DMS53 (cell line): ENCODE measurements around the gene RHEB.
A peak's percentile ranks its signal among the peaks of the same experiment; 100 is the strongest.

Experiments used
- DNase-seq: peaks from one replicate; lab custom pipeline; 2025; lab: John Stamatoyannopoulos, UW

Gene RHEB

DNA sequence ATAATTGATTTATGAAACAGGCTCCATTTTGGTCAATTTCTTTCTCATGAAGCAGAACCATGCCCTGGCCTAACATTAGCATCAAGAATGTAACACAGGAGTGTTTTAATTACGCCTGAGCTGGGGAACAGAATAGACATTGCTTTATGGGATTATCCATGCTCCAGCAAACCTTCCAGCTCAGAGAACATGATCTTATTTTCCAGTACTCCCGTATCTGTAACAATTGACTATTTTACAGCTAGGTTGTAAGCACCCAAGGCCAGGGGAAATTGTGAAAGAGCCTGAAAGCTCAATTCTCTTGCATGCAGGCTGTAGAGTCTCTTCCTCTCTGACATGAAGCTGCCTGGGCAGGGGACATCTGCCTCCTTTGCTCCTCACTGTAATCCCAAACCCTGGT lies 49.0 kb downstream of the RHEB start:
- DNase-seq: no peak

DNA sequence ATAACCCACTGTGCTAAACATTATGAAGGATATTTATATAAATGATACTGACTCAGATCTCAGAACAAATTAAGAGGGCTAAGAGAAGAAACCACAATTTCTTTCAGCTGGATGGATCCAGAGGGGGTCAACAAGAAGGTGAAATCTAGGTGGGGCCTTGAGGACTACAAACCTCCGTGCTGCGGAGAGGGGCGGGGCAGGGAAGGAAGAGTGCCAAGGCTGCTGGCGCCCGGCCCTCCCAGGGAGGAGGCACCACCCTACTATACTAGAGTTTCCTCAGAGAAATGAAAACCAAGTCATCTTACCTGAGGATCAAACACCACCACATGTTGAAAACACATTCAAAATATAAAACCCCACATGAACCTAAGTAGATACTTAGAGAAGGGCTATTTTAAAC lies 50.4 kb downstream of the RHEB start:
- DNase-seq: no peak

DNA sequence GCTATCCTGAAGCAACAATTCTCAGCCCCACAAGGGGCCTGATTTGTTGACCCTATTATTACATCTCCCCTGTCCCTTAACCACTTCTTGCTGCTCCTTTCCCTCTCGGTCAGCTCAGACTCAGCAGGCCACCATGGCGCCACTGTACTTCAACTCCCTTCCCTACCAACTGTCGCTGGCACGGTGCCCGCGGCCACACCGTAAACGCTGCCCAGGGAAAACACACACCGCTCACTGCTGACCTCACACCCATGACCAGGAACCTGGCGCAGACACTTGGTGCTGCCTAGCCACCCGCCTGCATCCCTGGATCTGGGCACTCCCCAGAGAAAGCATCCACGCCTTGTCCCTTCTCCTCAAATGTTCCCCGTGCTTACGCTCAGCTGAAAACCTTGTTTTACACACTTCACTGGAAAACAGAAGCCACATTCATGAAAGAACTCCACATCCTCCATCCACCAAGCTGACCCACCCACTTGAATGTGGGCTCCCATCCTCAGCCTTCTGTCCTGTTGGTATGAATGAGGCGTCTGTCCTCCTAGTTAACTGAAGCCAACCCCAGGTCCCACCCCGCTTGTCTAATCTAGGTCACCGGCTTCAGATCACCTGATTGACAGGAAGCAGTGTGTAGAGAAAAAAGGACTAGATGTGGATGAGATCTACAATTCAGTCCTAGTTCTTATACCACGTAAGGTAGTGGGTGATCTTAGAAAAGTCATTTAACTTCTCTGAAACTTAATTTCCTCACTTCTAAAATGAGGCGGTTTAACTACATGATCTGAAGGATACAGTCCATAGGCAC lies 51.3 kb downstream of the RHEB start:
- no peak for DNase-seq

DNA sequence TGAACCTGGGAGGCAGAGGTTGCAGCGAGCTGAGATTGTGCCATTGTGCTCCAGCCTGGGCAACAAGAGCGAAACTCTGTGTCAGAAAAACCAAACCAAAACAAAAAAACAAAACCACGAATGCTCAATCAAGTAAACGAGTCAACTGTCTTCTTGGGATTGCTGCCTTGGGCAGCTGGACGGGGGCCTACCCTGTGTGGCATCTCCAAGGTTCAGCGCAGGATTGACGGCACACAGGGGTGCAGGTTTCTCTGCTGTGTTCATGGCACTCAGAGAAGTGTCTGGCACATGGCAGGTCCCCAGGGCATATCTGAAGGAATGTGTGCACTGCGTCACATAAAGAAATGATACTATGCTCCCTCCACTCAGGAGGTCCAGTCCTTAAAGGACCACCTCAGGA lies 54.5 kb downstream of the RHEB start:
- DNase-seq: no peak

- peak; percentile 49 for DNase-seq
Observed at GRCh38 chr7:151462306-151462779, 57.4 kb downstream of the RHEB start.

DNA sequence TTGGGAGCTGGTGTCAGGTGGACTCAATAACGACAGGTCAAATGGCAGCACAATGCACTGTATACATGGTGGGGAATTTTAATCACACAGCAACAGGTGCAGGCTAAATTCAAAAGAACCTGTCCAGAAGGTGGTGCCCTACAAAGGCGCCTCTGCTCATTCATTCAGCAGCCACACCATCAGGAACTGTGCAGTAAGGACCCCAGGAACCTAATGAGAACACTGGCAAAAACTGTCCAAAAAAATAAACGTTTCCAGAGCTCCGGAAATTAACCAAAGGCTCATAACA lies 57.8 kb downstream of the RHEB start:
- DNase-seq: peak; percentile 59

GRCh38 chr7:151461096-151461941 lies 58.4 kb downstream of the RHEB start:
- DNase-seq: no peak

- DNase-seq: peak; percentile 60
Observed at GRCh38 chr7:151460474-151460855, 59.2 kb downstream of the RHEB start.

DNA sequence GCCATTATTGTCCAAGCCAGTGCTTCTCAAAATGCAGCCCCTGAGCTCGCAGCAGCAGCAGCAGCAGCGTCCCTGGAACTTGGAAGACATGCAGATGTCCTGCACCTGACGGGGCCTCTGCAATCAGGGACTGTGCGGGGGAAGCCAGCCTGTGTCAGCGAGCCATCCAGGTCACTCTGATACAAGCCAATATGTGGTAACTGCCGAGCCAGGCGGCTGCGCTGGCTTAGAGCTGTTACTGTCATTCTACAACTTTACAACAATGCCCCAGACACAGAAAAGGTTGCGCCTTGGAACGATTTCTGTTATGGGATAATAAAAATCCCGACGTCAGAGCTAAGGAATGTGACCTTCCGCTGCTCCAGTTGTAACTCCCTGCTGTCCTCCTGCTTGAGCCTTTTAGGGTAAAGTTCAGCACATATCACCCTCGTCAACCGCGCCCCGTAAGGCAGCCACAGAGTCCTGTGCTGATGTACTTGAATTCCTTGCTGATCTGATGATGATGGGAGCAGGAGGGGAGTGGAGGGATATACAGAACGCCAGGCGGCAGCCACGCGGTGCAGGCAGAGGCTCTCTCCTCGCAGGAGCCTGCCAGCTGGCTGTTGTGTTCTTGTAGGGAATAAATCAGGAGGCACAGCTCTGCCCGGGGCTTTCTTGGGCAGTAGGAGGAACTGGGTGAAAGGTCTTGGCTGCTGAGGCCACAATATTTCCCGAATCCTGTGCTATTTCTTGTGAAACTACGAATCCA lies 59.8 kb downstream of the RHEB start:
- DNase-seq: peak; percentile 76

DNA sequence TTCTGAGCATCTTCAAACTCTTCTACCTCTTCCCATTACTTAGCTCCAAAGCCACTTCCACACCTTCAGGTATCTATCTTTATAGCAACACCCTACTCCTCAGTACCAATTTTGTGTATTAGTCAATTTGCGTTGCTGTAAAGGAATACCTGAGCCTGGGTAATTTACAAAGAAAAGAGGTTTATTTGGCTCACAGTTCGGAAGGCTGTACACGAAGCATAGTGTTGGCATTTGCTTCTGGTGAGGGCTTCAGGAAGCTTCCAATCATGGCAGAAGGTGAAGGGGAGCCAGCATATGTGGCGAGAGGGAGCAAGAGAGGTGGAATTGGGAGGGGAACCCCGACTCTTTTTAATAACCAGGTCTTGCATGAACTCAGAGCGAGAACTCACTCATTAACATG lies 62.2 kb downstream of the RHEB start:
- DNase-seq: no peak

DNA sequence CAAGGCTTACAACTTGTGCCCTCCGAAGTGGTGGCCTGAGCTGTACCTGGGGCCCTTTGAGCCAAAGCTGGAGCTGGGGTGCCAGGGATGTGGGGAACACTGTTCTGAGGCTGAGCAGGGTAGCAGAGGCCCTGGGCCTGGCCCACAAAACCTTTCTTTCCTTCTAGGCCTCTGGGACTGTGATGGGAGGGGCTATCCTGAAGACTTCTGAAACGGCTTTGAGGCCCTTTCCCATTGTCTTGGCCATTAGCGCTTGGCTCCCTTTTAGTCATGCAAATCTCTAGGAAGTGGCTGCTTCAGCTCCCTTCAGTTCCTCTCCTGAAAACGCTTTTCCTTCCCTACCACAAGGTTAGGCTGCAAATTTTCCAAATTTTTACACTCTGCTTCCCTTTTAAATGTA lies 62.9 kb downstream of the RHEB start:
- DNase-seq: no peak

DNA sequence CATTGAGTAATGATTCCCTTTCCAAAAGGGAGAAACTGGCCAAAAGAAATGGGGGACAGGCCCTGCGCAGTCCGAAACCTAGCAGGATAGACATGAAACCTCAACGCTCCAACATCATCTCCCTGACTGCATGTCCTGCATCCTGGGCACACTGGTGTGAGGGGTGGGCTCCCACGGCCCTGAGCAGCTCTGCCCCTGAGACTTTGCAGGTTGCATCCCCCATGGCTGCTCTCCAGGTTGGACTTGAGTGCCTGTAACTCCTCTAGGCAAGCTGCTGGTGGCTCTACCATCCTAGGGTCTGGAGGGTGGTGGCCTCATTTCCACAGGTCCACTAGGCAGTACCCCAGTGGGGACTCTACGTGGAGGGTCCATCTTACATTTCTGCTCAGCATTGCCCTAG lies 63.4 kb downstream of the RHEB start:
- DNase-seq: no peak

- DNase-seq: no peak
Observed at GRCh38 chr7:151455690-151456089, 64.0 kb downstream of the RHEB start.

- DNase-seq: no peak
Observed at GRCh38 chr7:151454932-151455530, 64.7 kb downstream of the RHEB start.

DNA sequence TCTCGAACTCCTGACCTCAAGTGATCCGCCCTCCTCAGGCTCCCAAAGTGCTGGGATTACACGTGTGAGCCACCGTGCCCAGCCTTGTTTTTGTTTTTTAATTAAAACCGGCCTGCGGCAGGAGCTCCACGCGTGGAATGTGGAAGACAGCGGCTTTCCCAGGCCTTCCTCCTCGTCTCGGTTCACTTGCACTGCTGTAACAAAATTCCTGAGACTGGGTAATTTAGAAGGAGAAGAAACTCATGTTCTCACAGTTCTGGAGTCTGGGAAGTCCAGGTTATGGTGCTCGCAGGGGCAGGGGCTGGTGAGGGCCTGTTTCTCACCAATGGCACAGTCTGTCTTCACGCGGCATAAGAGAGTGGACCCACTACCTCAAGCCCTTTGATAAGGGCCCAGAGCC lies 65.4 kb downstream of the RHEB start:
- no peak for DNase-seq

GRCh38 chr7:151453326-151453791 lies 66.3 kb downstream of the RHEB start:
- no peak for DNase-seq

DNA sequence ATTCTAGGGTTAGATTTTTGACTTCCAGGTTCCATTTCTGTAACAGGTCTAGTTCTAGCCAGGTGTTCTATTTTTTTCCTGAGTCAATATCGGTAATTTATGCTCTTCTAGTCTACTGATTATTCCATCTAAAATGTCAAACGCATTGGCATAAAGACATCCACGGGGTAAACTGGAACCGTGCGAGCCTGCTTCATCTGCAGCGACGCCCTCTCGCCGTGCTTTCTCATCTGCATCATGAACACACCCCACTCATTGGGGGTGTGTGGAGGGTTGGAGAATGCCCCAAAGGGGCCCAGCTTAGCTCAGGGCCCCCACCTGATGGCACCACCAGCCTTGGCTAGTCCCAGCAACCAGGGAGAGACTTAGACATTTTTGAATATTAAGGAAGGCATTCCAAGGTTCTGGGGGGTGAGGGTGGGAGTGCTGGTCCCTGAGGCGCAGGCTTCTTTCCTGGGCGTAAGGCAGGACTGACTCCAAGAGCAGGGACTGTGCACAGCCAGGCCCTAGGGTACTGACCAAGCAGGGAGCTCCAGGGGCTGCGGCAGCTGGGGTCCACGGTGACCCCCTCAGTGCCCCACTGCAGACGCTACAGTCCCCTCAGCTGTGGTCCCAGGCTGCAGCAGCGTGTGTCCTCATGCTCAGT lies 66.9 kb downstream of the RHEB start:
- no peak for DNase-seq

GRCh38 chr7:151451626-151452571 lies 67.8 kb downstream of the RHEB start:
- DNase-seq: peak; percentile 21

DNA sequence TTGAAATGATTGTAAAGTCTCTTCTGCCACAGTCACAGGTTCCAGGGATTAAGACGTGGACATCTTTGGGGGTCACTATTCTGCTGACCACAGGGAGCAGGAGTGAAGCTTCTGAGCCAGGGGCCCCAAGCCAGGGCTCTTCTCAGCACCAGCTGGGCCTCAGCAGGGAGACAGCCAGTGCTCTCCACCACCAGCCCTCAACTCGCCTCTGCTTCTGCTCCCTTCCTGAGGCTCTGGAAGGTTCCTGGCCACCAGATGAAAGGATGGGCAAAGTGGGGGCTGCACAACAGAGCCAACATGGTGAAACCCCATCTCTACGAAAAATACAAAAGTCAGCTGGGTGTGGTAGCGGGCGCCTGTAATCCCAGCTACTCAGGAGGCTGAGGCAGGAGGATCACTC lies 68.5 kb downstream of the RHEB start:
- no peak for DNase-seq

- DNase-seq: no peak
Observed at GRCh38 chr7:151449990-151450389, 69.7 kb downstream of the RHEB start.
